Measurements from ENCODE around the gene SMYD1.

SMYD1 gene

DNA sequence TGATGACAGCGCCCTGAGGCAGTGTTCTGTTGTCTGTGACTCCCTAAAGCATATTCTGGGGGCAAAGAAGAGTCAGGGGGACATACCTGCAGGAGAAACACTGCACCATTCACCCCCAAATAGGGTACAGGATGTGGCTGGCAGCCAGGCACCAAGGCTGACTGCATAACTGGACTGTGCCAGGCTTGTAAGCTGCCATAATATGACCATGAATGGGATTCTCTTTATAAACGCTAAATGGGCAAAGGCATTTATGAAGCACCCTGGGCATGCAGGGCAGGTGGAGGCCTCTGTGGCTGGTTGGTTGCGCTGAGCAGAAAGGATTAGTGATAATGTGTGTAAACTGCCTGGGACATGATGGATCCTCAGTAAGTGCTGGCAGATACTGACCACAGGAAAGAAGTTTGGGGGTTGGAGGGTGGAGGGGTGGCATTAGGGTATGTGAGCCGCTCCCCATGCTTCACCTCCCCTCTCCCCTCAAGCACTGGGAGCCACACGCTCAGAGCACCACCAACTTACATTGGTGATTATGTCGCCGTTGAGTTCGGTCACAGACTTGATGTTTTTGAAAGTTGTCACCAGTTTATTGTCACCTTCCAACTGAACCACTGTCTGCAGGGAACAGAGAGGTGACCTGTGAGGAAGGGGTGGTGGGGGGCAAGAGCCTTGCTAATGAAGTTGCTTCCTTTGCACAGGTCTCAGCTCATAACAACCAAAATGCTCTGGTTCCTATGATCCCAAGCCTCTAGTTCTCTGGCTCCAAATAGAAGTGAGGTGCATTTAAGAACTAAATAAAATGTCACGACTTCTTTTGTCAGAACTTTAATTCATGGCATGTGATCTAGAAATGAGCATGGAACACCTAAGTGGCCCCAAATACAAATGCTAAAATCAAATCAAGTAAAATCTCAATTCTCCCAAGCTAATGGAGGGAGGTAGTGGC is 56.6 kb downstream of the SMYD1 start:
- CTCF ChIA-PET: no interaction called here
- TF ChIP-seq CTBP1 (IDR thresholded peaks at IDR 0.05; ENCODE audit: borderline replicate concordance) (no peak), BHLHE40 (IDR thresholded peaks at IDR 0.05; ENCODE audit: borderline replicate concordance) (no peak), SP1 (IDR thresholded peaks at IDR 0.05) (no peak), FOXK2 (IDR thresholded peaks at IDR 0.05) (no peak), ZNF384 (IDR thresholded peaks at IDR 0.05) (no peak), LEF1 (IDR thresholded peaks at IDR 0.05; ENCODE audit: borderline replicate concordance) (no peak)
- DNase-seq (ENCODE audit: extremely low spot score): no peak
- POLR2A ChIA-PET: no interaction called here

GRCh38 chr2:88125344-88125923 is 57.8 kb downstream of the SMYD1 start:
- CTCF ChIA-PET: no interaction called here
- no peak for DNase-seq (ENCODE audit: extremely low spot score)

GRCh38 chr2:88125924-88126771 is 58.5 kb downstream of the SMYD1 start:
- POLR2A ChIA-PET: no interaction called here
- DNase-seq (ENCODE audit: extremely low spot score): no peak
- CTCF ChIA-PET: no interaction called here
- TF ChIP-seq ELF4 (IDR thresholded peaks at IDR 0.05) (no peak), FOXM1 (IDR thresholded peaks at IDR 0.05; ENCODE audit: borderline replicate concordance) (no peak)

More at GRCh38 chr2:88125344-88125923, 57.8 kb downstream of the SMYD1 start:
- TF ChIP-seq FOXK2 (IDR thresholded peaks at IDR 0.05) (no peak), TARDBP (IDR thresholded peaks at IDR 0.05) (no peak), FOXM1 (IDR thresholded peaks at IDR 0.05; ENCODE audit: borderline replicate concordance) (no peak), CTBP1 (IDR thresholded peaks at IDR 0.05; ENCODE audit: borderline replicate concordance) (no peak), FOXA1 (IDR thresholded peaks at IDR 0.05) (no peak), HDGF (IDR thresholded peaks at IDR 0.05; ENCODE audit: borderline replicate concordance) (no peak), ZNF384 (IDR thresholded peaks at IDR 0.05) (no peak), NFRKB (IDR thresholded peaks at IDR 0.05) (no peak), ELF4 (IDR thresholded peaks at IDR 0.05) (no peak), SP1 (IDR thresholded peaks at IDR 0.05) (no peak), BHLHE40 (IDR thresholded peaks at IDR 0.05; ENCODE audit: borderline replicate concordance) (no peak), LEF1 (IDR thresholded peaks at IDR 0.05; ENCODE audit: borderline replicate concordance) (no peak), ARNT (IDR thresholded peaks at IDR 0.05) (no peak), L3MBTL2 (conservative IDR thresholded peaks at IDR 0.05) (no peak), SUZ12 (IDR thresholded peaks at IDR 0.05) (no peak)
- TF ChIP-seq, protein P1, sequence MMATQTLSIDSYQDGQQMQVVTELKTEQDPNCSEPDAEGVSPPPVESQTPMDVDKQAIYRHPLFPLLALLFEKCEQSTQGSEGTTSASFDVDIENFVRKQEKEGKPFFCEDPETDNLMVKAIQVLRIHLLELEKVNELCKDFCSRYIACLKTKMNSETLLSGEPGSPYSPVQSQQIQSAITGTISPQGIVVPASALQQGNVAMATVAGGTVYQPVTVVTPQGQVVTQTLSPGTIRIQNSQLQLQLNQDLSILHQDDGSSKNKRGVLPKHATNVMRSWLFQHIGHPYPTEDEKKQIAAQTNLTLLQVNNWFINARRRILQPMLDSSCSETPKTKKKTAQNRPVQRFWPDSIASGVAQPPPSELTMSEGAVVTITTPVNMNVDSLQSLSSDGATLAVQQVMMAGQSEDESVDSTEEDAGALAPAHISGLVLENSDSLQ (IDR thresholded peaks at IDR 0.05): no peak
- POLR2A ChIA-PET: no interaction called here

DNA sequence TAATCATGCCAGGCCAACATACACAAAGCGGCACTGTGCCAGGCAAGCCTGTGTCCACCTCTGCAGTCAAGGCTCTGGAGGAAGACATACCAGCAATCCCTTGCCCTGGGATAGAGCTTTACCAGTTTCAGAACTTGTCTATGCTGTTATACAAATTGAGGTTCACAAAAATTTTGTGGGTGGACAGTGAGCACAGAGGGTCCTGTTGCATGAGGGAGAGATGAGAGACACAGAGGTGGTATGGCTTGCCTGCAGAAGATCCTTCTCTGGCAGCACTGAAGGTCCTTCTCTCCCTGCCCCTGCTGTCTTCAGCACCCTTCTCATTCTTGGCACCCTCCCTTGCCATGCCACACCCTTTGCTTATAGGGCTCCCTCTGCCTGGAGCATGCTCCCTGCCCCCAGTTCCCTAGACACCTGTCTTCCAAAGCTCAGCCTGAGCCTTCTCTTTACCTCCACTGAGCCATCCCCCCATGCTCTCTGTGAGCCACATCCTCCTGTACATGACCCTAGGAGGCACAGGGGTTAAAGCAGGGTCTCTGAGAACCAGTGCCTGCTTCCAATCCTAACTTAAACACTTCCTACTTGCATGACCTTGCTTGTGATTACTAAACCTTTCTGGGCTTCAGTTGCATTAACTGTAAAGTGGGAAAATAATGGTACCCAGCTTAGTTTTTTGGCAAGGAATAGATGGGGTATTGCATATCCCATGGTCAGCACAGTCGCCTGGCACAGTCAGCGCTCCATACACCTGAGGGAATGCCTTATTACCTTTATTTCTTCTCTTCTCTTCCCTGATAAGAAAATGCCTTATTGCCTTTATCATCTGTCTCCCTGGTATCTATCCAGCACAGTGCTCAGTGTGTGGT is 59.4 kb downstream of the SMYD1 start:
- CTCF ChIA-PET: no interaction called here
- no peak for DNase-seq (ENCODE audit: extremely low spot score)
- POLR2A ChIA-PET: no interaction called here
- TF ChIP-seq ELF4 (IDR thresholded peaks at IDR 0.05) (no peak), FOXM1 (IDR thresholded peaks at IDR 0.05; ENCODE audit: borderline replicate concordance) (no peak), ARNT (IDR thresholded peaks at IDR 0.05) (no peak)

- POLR2A ChIA-PET: no interaction called here
- CTCF ChIA-PET: no interaction called here
- DNase-seq (ENCODE audit: extremely low spot score): no peak
- TF ChIP-seq FOXA1 (IDR thresholded peaks at IDR 0.05) (no peak), TARDBP (IDR thresholded peaks at IDR 0.05) (no peak), BHLHE40 (IDR thresholded peaks at IDR 0.05; ENCODE audit: borderline replicate concordance) (no peak), CTBP1 (IDR thresholded peaks at IDR 0.05; ENCODE audit: borderline replicate concordance) (no peak), SP1 (IDR thresholded peaks at IDR 0.05) (no peak), L3MBTL2 (conservative IDR thresholded peaks at IDR 0.05) (no peak), FOXM1 (IDR thresholded peaks at IDR 0.05; ENCODE audit: borderline replicate concordance) (no peak), ELF4 (IDR thresholded peaks at IDR 0.05) (no peak), ARNT (IDR thresholded peaks at IDR 0.05) (no peak), HDGF (IDR thresholded peaks at IDR 0.05; ENCODE audit: borderline replicate concordance) (no peak), LEF1 (IDR thresholded peaks at IDR 0.05; ENCODE audit: borderline replicate concordance) (no peak), SUZ12 (IDR thresholded peaks at IDR 0.05) (no peak), ZNF384 (IDR thresholded peaks at IDR 0.05) (no peak), NFRKB (IDR thresholded peaks at IDR 0.05) (no peak), FOXK2 (IDR thresholded peaks at IDR 0.05) (no peak)
- TF ChIP-seq, protein P1 (IDR thresholded peaks at IDR 0.05): no peak
Observed at GRCh38 chr2:88127638-88127887, 59.9 kb downstream of the SMYD1 start.
